BE2C (cell line): ENCODE data around the gene ZSCAN10.

Source experiments
- DNase-seq: peaks from one replicate; pipeline ENCODE4 v3.0.0-alpha.2; 2020
- H3K27me3 ChIP-seq: fragments of 250-450 bp; sonication (Bioruptor Pico); 2 replicates; pipeline ENCODE4 v1.5.1; 2020; ENCODE audit warnings: mild to moderate bottlenecking
- H3K36me3 ChIP-seq: fragments of 250-450 bp; sonication (Bioruptor Pico); 2 replicates; pipeline ENCODE4 v1.5.1; 2020; ENCODE audit warnings: mild to moderate bottlenecking
- H3K4me1 ChIP-seq: fragments of 250-450 bp; sonication (Bioruptor Pico); 2 replicates; pipeline ENCODE4 v1.5.1; 2020
- H3K4me3 ChIP-seq: 2 replicates; pipeline ENCODE4 v1.5.1; 2011; ENCODE audit warnings: low read depth, low read length
- H3K9me3 ChIP-seq: fragments of 250-450 bp; sonication (Bioruptor Pico); 2 replicates; pipeline ENCODE4 v1.5.1; 2020
- TF ChIP-seq, protein P1 (sequence below): IDR thresholded peaks from 2 replicates; pipeline ENCODE4 v1.5.1; 2012; ENCODE audit warnings: mild to moderate bottlenecking, low read depth, low read length

ZSCAN10 gene

DNA sequence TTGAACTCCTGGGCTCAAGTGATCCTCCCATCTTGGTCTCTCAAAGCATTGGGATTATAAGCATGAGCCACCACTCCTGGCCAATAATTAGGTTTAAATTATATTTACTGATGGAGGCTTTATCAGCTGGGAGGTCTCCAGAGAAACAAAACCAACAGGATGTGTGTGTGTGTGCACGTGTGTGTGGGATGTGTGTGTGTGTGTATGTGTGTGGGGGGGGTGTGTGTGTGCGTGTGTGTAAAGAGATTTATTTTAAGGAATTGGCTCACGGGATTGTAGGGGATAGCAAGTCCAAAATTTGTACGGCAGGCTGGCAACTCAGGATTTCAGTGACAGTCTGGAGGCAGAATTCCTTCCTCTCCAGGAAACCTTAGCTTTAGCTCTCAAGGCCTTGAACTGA, 48.1 kb downstream of the ZSCAN10 start:
- no peaks in the 10 kb centered on the region for H3K9me3 ChIP-seq
- TF ChIP-seq, protein P1, sequence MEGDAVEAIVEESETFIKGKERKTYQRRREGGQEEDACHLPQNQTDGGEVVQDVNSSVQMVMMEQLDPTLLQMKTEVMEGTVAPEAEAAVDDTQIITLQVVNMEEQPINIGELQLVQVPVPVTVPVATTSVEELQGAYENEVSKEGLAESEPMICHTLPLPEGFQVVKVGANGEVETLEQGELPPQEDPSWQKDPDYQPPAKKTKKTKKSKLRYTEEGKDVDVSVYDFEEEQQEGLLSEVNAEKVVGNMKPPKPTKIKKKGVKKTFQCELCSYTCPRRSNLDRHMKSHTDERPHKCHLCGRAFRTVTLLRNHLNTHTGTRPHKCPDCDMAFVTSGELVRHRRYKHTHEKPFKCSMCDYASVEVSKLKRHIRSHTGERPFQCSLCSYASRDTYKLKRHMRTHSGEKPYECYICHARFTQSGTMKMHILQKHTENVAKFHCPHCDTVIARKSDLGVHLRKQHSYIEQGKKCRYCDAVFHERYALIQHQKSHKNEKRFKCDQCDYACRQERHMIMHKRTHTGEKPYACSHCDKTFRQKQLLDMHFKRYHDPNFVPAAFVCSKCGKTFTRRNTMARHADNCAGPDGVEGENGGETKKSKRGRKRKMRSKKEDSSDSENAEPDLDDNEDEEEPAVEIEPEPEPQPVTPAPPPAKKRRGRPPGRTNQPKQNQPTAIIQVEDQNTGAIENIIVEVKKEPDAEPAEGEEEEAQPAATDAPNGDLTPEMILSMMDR: no peak
- no peak overlapping the region for H3K4me3 ChIP-seq
- H3K27me3 ChIP-seq: peaks cover 55% of the 10 kb centered on the region
- no peaks in the 10 kb centered on the region for H3K36me3 ChIP-seq
- no peaks in the 10 kb centered on the region for H3K4me1 ChIP-seq
- DNase-seq: no peak

DNA sequence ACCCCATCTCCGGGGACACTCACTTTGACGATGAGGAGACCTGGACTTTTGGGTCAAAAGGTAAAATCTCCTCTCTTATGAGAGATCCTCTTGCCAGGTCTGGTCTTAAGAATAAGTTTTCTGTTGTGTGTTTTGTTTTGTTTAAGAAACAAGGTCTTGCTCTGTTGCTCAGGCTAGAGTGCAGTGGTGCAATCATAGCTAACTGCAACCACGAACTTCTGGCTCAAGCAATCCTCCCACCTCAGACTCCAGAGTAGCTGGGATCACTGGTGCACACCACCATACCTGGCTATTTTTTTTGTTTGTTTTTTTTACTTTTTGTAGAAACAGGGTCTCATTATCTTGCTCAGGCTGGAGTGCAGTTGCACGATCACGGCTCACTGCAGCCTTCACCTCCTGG, 48.6 kb downstream of the ZSCAN10 start:
- TF ChIP-seq, protein P1: no peak
- H3K27me3 ChIP-seq: peaks cover 60% of the 10 kb centered on the region

DNA sequence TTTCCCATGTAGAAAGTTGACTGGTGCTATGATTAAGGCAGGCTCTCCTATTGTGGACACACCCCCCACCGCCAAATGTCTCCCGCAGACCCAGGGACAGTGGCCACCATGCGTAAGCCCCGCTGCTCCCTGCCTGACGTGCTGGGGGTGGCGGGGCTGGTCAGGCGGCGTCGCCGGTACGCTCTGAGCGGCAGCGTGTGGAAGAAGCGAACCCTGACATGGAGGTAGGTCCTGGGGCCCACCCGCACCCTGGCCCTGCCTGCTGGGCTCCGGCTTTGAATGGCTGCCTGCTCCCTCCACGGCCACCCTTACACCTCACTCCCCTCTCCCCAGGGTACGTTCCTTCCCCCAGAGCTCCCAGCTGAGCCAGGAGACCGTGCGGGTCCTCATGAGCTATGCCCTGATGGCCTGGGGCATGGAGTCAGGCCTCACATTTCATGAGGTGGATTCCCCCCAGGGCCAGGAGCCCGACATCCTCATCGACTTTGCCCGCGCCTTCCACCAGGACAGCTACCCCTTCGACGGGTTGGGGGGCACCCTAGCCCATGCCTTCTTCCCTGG, 49.1 kb downstream of the ZSCAN10 start:
- Histone ChIP-seq H3K36me3 (no peaks in the 10 kb centered on the region), H3K4me1 (no peaks in the 10 kb centered on the region), H3K27me3 (peaks cover 65% of the 10 kb centered on the region), H3K9me3 (0 out of 2 replicates have a peak, but pooled peaks cover 3% of the 10 kb centered on the region), H3K4me3 (no peak overlapping the region)
- TF ChIP-seq, protein P1: no peak
- DNase-seq: no peak

More for the DNA sequence above, 48.6 kb downstream of the ZSCAN10 start:
- DNase-seq: no peak
- H3K4me3 ChIP-seq: no peak overlapping the region
- no peaks in the 10 kb centered on the region for H3K4me1 ChIP-seq
- no peaks in the 10 kb centered on the region for H3K36me3 ChIP-seq
- no peaks in the 10 kb centered on the region for H3K9me3 ChIP-seq

DNA sequence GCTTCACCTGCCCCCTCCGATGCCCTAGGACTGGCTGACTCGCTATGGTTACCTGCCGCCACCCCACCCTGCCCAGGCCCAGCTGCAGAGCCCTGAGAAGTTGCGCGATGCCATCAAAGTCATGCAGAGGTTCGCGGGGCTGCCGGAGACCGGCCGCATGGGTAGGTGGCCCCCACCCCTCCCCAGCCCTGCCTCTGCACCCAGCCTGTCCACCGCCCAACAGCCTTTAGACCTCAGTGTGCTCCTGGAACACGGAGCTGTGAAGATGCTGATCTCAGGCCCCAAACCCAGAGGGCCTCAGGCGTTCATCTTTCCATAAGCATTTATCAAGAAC, 51.7 kb downstream of the ZSCAN10 start:
- no peak for DNase-seq
- Histone ChIP-seq H3K4me1 (no peaks in the 10 kb centered on the region), H3K27me3 (peaks cover 92% of the 10 kb centered on the region), H3K9me3 (0 out of 2 replicates have a peak, but pooled peaks cover 3% of the 10 kb centered on the region), H3K36me3 (no peaks in the 10 kb centered on the region), H3K4me3 (no peak overlapping the region)
- TF ChIP-seq, protein P1: no peak

DNA sequence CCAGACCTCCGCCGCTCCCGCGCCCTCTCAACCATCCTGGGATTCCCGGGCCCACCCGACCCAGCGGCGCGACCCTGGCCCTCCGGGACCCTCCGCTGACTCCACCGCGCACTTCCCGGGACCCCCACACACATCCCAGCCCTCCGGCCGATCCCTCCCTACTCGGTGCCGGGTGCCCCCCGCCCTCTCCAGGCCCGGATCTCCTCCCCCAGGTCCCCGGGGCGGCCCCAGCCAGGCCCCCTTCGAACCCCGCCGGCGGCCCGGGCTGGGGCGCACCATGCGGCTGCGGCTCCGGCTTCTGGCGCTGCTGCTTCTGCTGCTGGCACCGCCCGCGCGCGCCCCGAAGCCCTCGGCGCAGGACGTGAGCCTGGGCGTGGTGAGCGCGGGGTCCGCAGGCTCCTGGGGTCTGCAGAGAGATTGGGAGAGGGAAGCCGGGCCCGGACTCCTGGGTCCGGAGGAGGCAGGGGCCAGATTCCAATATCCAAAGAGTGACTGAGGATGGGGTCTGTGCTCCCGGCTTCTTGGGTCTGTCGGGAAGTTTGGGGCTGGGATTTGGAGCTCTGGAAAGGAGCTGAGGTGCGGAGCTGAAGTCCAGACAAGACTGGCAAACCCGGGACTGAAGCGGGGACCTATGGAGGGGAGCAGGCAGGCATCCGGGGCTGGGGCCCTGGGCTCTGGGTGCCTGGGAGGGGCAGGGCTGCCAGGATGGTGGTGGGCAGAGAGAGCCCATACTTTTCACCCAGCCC, 52.3 kb downstream of the ZSCAN10 start:
- TF ChIP-seq, protein P1: no peak
- Histone ChIP-seq H3K4me3 (no peak overlapping the region), H3K9me3 (0 out of 2 replicates have a peak, but pooled peaks cover 3% of the 10 kb centered on the region), H3K27me3 (peaks cover 93% of the 10 kb centered on the region), H3K36me3 (no peaks in the 10 kb centered on the region), H3K4me1 (no peaks in the 10 kb centered on the region)
- DNase-seq: no peak
